Activated gamma-delta T cell treated with Interleukin-2 at 50 U/mL for 16 hours (primary cell): ENCODE data around the gene ZFYVE28.

Source experiments
- DNase-seq: peaks from one replicate; pipeline ENCODE4 v3.0.0-alpha.2; 2020

Gene ZFYVE28

GRCh38 chr4:2347190-2347589 lies 71.3 kb downstream of the ZFYVE28 start:
- DNase-seq: no peak

- DNase-seq: no peak
Measured at GRCh38 chr4:2343476-2343875, 75.0 kb downstream of the ZFYVE28 start.

GRCh38 chr4:2341911-2342652 lies 76.4 kb downstream of the ZFYVE28 start:
- DNase-seq: no peak

- DNase-seq: no peak
Measured at GRCh38 chr4:2341261-2341841, 77.1 kb downstream of the ZFYVE28 start.

GRCh38 chr4:2340272-2341061 lies 78.0 kb downstream of the ZFYVE28 start:
- DNase-seq: no peak

- no peak for DNase-seq
Measured at GRCh38 chr4:2339458-2340271, 78.8 kb downstream of the ZFYVE28 start.

- DNase-seq: no peak
Measured at GRCh38 chr4:2338754-2339457, 79.5 kb downstream of the ZFYVE28 start.

- DNase-seq: no peak
Measured at GRCh38 chr4:2337896-2338295, 80.5 kb downstream of the ZFYVE28 start.

GRCh38 chr4:2337131-2337723 lies 81.2 kb downstream of the ZFYVE28 start:
- DNase-seq: no peak

GRCh38 chr4:2336659-2337058 lies 81.8 kb downstream of the ZFYVE28 start:
- DNase-seq: no peak

GRCh38 chr4:2335729-2336101 lies 82.7 kb downstream of the ZFYVE28 start:
- no peak for DNase-seq

- no peak for DNase-seq
Measured at GRCh38 chr4:2334826-2335728, 83.4 kb downstream of the ZFYVE28 start.

GRCh38 chr4:2333916-2334644 lies 84.4 kb downstream of the ZFYVE28 start:
- no peak for DNase-seq

GRCh38 chr4:2333356-2333841 lies 85.0 kb downstream of the ZFYVE28 start:
- no peak for DNase-seq

- no peak for DNase-seq
Measured at GRCh38 chr4:2332976-2333319, 85.5 kb downstream of the ZFYVE28 start.

GRCh38 chr4:2332201-2332975 lies 86.1 kb downstream of the ZFYVE28 start:
- no peak for DNase-seq

- DNase-seq: no peak
Measured at GRCh38 chr4:2331519-2332200, 86.8 kb downstream of the ZFYVE28 start.

GRCh38 chr4:2331043-2331420 lies 87.4 kb downstream of the ZFYVE28 start:
- no peak for DNase-seq
